GM10847 (cell line): ENCODE results near the gene LSAMP.

Experiments used
- POLR2A ChIP-seq: IDR thresholded peaks from 2 replicates; pipeline ENCODE4 v1.6.1; 2011; ENCODE audit not compliant: insufficient read length; ENCODE audit errors: extremely low read depth

Gene LSAMP

GRCh38 chr3:116111765-116112164 is 333.5 kb downstream of the LSAMP start:
- no peak for TF ChIP-seq POLR2A

DNA sequence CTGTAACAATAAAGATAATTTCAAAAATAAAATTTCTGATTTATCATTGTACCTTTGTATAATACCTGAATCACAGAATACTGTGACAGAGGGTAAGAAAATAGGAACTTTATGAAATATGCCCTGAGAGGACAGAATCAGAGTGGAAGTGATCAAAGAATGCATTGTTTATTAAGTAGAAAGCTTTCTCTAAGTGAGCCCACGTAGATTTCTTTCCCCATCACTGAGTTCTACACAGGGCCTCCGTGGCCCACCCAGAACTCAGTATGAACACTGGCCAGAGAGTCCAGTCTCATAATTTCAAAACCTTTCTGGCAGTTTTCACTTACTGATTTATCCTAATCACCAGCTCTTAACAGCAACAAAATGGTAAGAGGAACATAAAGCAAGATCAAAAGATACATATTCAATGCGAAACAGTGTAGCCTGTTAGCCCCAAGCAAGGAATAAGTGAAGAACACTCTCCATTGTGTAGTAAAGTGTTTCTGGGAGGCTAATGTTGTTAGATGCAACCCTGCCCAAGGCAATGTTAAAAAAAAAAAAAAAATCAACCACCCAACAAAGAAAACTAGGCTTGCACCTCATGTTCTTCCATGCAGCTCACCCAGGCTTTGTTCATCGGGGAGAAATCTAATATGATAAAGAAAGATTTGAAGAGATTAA is 341.3 kb downstream of the LSAMP start:
- no peak for TF ChIP-seq POLR2A

DNA sequence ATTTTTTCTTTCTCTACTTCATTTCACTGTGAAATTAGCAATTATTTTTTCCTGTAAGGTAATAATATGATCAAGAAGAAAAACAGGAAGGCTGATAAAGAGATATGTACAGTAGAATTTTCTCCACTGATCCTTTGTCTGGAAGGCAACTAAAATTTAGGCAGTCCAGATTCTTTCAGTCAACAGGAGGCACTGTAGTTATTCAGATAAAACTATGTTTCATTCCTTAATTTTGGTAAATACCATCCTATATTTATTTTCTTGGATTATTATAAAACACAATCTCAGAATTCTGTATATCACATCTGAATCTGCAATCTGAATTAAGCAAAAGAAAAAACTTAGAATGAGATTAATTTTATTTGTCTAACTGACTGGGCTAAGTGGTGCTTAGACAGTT is 343.2 kb downstream of the LSAMP start:
- TF ChIP-seq POLR2A, result no peak

DNA sequence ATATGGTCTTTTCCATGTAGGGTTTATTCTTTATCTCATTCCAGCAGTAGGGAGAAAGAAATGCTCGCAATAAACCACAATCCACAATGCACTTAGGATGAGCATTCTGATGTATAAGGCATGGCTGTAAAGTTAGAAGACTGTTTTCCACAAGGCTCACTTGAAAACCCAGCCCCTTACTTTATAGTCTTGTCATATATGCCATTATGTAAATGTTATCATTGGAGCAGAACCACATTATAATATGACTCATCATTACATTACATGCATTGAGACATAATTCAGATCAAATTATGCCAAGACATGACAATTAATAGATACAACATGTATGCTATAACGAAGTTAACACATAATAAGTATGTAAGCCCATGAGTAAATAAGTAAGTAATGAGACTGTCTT is 348.1 kb downstream of the LSAMP start:
- no peak for TF ChIP-seq POLR2A

DNA sequence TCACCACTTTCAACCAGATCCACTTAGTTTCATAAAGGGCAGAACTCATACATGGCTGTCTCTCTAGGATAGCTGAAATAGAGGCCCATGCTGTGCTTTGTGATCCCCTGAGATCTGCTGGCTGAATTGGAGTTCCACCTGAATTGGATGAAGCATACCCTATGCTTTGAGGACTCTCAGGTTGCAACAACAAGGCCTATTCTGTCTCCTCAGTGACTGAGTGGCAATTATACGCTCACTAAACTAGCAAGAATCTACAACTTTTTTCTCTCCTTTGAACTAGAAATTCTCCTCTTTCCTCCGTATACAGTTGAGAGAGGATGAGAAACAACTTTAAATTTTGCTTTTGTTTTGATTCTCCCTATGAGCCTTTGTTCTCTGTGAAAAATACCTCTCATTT is 348.7 kb downstream of the LSAMP start:
- TF ChIP-seq POLR2A, result no peak

DNA sequence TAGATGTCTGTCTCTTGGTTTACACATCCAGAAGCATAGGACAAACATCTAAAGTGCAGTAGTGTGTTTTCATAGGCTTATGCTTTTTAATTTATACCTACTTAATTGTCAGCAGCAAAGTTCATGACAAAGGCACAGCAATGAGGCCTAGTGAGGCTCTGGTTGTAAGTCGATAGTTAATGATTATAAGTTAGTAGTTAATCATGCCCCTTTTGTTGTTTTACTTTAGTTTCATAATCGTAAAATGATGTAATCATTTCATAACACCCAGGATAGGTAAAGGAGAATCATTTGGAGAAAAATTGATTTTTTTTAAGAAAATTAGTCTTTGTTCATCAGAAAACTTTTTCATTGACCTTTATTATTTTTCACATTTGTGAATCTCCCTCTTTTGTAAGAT is 351.9 kb downstream of the LSAMP start:
- TF ChIP-seq POLR2A, result no peak

DNA sequence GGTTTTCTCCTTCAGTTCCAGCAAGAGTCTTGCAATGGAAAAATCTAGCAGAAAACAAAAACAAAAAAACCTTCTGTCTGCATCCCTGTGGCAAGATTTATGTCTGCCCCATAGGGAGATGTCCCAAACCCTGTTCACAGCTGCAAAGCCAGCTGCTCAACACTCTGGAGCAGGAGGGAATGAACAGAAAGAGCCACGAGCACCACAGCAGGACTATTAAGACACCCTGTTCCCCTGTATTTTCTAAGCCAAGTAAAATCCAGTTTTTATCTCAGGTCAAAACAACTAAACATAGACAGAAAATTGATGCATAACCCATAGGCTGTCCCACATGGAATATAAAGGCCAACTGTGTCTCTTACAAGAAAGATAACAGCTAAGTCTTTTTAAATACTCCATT is 357.9 kb downstream of the LSAMP start:
- no peak for TF ChIP-seq POLR2A

DNA sequence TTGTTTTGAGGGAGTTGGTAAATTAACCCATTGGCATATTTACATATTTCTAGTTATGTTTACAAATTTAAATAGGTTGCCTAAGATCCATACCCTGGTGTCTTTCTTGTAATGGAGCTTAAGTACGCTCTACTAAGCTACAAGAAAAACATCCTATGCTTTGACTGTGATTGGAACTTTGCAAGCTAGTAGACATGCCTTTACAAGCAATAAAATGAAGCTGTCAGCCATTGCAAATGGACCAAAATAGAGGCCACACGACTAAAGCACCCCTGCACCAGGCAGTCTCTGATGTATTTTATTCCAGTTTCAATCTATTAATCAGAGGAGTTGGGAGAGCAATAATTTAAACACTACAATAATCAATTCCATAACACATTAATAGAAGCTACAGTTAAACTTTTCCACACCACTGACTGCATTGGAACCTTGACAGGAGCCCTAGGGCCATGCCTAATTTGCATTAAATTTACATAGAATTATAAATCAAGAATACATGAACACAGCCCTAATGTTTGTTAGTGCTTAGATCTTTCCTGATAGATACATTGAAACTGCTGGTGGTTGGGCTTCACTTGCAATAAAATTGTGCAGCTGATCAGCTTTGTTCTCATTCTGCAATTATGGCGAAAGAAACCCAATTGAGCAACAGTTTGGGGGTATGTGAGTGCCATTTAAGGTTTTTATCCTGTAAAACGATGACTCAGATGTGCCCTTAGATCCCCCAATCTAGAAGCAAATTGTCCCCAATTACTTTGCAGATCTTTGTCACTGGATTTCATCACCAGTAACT is 360.1 kb downstream of the LSAMP start:
- no peak for TF ChIP-seq POLR2A

DNA sequence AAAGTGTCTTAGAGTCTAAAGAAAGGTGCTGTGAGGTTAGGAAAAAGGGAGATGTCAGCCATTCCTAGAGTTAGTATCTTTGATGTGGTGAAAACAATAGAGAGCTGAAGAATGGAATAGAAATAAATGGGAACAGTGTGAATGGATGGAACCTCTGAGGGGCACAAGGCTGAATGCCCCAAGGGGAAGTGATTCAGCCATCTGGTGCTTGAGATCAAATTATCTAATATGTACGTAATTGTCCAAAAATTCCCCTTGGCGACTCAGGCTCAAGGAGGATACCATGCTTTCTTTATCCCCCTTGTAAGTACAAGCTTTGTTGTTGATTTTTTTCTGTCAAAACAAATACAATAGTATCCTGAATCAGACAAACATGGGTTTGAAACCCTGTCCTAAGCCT is 361.6 kb downstream of the LSAMP start:
- no peak for TF ChIP-seq POLR2A

DNA sequence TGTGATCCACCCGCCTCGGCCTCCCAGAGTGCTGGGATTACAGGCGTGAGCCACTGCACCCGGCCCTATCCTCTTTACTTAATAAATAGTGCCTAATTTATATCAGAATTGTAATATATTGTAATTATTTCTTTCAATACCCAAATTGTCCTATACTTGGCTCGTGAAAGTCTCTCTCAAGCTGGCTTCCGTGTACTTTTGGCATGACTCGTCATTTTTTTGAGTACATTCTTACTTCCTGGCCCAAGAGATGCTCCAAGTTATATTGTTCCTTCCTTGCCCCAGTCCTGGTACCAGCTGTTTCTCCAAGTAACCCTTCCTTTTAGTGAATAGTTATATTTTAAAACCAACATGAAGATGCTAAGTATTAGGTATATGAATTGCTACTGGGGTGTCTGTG is 366.7 kb downstream of the LSAMP start:
- TF ChIP-seq POLR2A, result no peak

DNA sequence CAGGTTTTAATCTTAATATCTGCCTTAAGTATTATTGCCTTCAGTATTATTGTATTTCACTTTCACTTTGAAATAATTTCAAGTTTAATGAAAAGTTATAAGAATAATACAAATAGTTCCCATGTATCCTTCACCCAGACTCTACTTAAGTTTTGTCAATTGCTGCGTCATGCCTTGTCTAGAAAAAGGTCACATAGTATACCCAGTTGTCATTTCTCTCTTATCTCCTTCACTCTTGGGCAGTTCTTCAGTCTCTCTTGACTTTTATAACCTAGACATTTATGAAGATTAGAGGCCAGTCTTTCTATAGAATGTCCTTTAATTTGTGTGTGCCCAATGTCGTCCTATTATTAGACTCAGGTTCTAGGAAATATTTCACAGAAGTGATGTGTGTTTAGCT is 367.7 kb downstream of the LSAMP start:
- TF ChIP-seq POLR2A, result no peak

- TF ChIP-seq POLR2A, result no peak
These were observed 368.2 kb downstream of the LSAMP start for GRCh38 chr3:116077059-116077458.

DNA sequence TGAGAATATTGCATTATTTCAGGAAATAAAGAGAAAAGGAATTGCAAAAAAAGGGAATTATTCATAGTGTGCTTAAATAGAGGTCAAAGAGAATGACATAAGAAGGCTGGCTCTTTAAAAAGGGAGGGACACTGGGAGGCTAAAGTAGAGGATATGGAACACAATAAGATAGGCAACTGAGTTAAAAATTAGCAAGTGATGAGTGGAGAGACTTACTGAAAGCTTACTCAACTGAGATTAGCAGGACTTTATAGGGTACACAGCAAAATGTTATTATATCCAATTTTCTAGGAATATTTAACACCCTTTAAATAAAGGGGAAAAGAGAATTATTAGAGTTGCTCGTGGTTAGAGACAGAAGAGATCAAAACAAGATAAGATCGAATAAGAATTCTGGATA is 375.2 kb downstream of the LSAMP start:
- TF ChIP-seq POLR2A, result no peak

DNA sequence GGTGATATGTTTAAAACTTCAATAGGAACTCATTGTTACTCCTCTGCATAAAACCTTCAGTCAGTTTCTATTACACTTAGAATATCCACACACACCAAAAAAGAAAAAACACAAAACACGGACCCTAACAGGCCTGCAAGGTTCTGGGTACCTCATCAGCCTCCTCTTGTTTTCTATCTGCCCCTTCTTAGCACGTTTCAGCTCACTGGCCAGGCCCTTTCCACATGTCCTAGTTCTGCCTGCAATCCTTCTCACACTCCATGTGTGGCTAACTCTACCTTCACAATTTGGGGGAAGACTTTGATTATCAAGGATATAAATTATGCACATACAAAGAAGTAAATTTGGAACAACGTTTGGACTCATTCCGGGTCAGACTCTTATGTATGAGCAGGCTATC is 376.3 kb downstream of the LSAMP start:
- TF ChIP-seq POLR2A, result no peak

DNA sequence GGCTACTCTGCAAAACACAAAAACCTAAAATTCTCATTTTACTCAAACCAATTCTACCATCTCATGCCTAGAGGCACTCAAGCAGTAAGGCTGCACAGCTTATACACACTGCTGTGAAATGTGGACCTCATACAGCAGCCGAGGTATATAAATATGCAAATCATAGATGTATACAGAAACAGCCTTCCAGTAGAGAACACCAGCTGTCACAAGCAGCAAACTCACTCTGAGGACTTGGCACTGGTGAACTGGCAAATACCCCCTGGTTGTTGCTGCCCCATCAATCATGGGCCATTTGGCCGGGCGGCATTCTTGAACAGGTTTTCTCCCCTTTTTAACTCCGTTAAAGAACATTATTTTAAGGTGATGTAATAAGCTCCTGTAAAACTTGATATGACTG is 378.0 kb downstream of the LSAMP start:
- TF ChIP-seq POLR2A, result no peak

DNA sequence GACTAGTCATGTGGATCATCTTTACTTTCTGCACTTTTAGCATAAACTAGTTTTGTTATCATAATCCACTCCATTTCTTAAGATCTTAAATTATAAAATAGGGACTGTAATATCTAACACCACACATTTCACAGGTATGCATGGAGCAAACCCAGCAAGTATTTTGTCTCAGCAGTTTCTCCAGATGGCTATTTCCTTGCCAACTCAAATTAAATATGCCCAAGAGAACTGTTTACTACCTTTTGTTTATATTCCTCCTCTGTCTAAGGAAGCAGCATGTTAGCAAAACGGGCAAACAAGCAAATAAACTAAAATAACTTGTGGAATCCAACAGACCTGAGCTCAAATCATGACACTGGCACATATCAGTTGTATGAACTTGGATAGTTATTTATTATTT is 379.8 kb downstream of the LSAMP start:
- no peak for TF ChIP-seq POLR2A

- TF ChIP-seq POLR2A, result no peak
These were observed 380.6 kb downstream of the LSAMP start for GRCh38 chr3:116064646-116065045.
